ENCODE data around the gene ADH1B. TPM values are rescaled to one million over a fixed set of nuclear protein-coding genes. Genes with fewer than 3 reads are reported as not detected.
"Not testable (repeated sequence)": the region's sequence is repeated elsewhere in the genome, so short reads cannot be mapped to it uniquely, and the experiment has no call there.

Gene ADH1B
- polyA plus RNA-seq, 4 donors: 3.8 to 237 (median 58.6) TPM

- no peaks in the 10 kb centered on the region for H3K36me3 ChIP-seq (ENCODE audit: control insufficient read depth in 3 of 3, insufficient read depth in 2 of 3, low read depth in 1 of 3, low read length in 3 of 3)
- DNase-seq (no peak), FAIRE-seq (no peak)
- H3K9me3 ChIP-seq (ENCODE audit: control insufficient read depth in 2 of 2, insufficient read depth in 1 of 2, low read depth in 1 of 2, low read length in 1 of 2): peaks cover 0 to 13% of the 10 kb centered on the region in 2 donors
- no peak overlapping the region for H3K4me3 ChIP-seq (ENCODE audit: low read depth in 1 of 3, low read length in 3 of 3)
- H3K27me3 ChIP-seq (ENCODE audit: control insufficient read depth in 3 of 3, insufficient read depth in 3 of 3, low read length in 3 of 3): no peaks in the 10 kb centered on the region
- 17 to 49% (median 48%) methylated on average over 2 of the region's 2 CpGs for WGBS, 3 donors
- H3K4me1 ChIP-seq (ENCODE audit: control insufficient read depth in 3 of 3, insufficient read depth in 2 of 3, low read depth in 1 of 3, low read length in 2 of 3): peaks cover 0 to 7% (median 5%) of the 10 kb centered on the region in 3 donors
- H3K27ac ChIP-seq (ENCODE audit: low read depth in 1 of 3, low read length in 2 of 3): no peak overlapping the region
These were observed 36.7 kb upstream of the ADH1B start for GRCh38 chr4:99357948-99358347.

GRCh38 chr4:99356992-99357391, 35.8 kb upstream of the ADH1B start:
- Histone ChIP-seq H3K27me3 (ENCODE audit: control insufficient read depth in 3 of 3, insufficient read depth in 3 of 3, low read length in 3 of 3) (no peaks in the 10 kb centered on the region), H3K36me3 (ENCODE audit: control insufficient read depth in 3 of 3, insufficient read depth in 2 of 3, low read depth in 1 of 3, low read length in 3 of 3) (no peaks in the 10 kb centered on the region), H3K4me3 (ENCODE audit: low read depth in 1 of 3, low read length in 3 of 3) (no peak overlapping the region), H3K27ac (ENCODE audit: low read depth in 1 of 3, low read length in 2 of 3) (no peak overlapping the region), H3K9me3 (ENCODE audit: control insufficient read depth in 2 of 2, insufficient read depth in 1 of 2, low read depth in 1 of 2, low read length in 1 of 2) (peaks cover 0 to 13% of the 10 kb centered on the region in 2 donors), H3K4me1 (ENCODE audit: control insufficient read depth in 3 of 3, insufficient read depth in 2 of 3, low read depth in 1 of 3, low read length in 2 of 3) (peaks cover 0 to 13% (median 5%) of the 10 kb centered on the region in 3 donors)
- FAIRE-seq (no peak), DNase-seq (no peak)
- 82 to 100% (median 92%) methylated on average over 1 of the region's 1 CpG for WGBS, 3 donors

- H3K4me1 ChIP-seq (ENCODE audit: control insufficient read depth in 3 of 3, insufficient read depth in 2 of 3, low read depth in 1 of 3, low read length in 2 of 3): peaks cover 0 to 13% (median 5%) of the 10 kb centered on the region in 3 donors
- whole genome bisulfite sequencing, 3 donors: 78 to 85% (median 80%) methylated on average over 9 to 10 of the region's 10 CpGs
- FAIRE-seq; DNase-seq; H3K4me3 ChIP-seq (ENCODE audit: low read depth in 1 of 3, low read length in 3 of 3); H3K27ac ChIP-seq (ENCODE audit: low read depth in 1 of 3, low read length in 2 of 3); H3K36me3 ChIP-seq (ENCODE audit: control insufficient read depth in 3 of 3, insufficient read depth in 2 of 3, low read depth in 1 of 3, low read length in 3 of 3); H3K27me3 ChIP-seq (ENCODE audit: control insufficient read depth in 3 of 3, insufficient read depth in 3 of 3, low read length in 3 of 3): not testable (repeated sequence)
- H3K9me3 ChIP-seq (ENCODE audit: control insufficient read depth in 2 of 2, insufficient read depth in 1 of 2, low read depth in 1 of 2, low read length in 1 of 2): peaks cover 0 to 13% of the 10 kb centered on the region in 2 donors
These were observed 34.9 kb upstream of the ADH1B start for GRCh38 chr4:99356149-99356548.

GRCh38 chr4:99352602-99353537, 31.7 kb upstream of the ADH1B start, which contains the start of gene ADH1C:
Gene ADH1C, minus strand, starts transcription at chr4:99352746. Its CDS starts 71 bp downstream, at chr4:99352675.
- Histone ChIP-seq H3K4me1 (ENCODE audit: control insufficient read depth in 3 of 3, insufficient read depth in 2 of 3, low read depth in 1 of 3, low read length in 2 of 3) (peaks cover 0 to 13% (median 5%) of the 10 kb centered on the region in 3 donors), H3K27me3 (ENCODE audit: control insufficient read depth in 3 of 3, insufficient read depth in 3 of 3, low read length in 3 of 3) (no peaks in the 10 kb centered on the region), H3K36me3 (ENCODE audit: control insufficient read depth in 3 of 3, insufficient read depth in 2 of 3, low read depth in 1 of 3, low read length in 3 of 3) (peaks cover 0 to 4% (median 0%) of the 10 kb centered on the region in 3 donors), H3K4me3 (ENCODE audit: low read depth in 1 of 3, low read length in 3 of 3) (peak within 1 kb of the TSS in 2 of 3 donors; percentile 30 to 33), H3K27ac (ENCODE audit: low read depth in 1 of 3, low read length in 2 of 3) (peak within 1 kb of the TSS; percentile 11 to 69 (median 48)), H3K9me3 (ENCODE audit: control insufficient read depth in 2 of 2, insufficient read depth in 1 of 2, low read depth in 1 of 2, low read length in 1 of 2) (peaks cover 0 to 5% of the 10 kb centered on the region in 2 donors)
- FAIRE-seq (no peak), DNase-seq (peak; percentile 69 to 79)
- 14 to 33% (median 28%) methylated on average over 10 of the region's 10 CpGs for WGBS, 3 donors

- peak overlapping the region in 2 of 3 donors; percentile 30 to 33 for H3K4me3 ChIP-seq (ENCODE audit: low read depth in 1 of 3, low read length in 3 of 3)
- peaks cover 0 to 8% (median 0%) of the 10 kb centered on the region in 3 donors for H3K36me3 ChIP-seq (ENCODE audit: control insufficient read depth in 3 of 3, insufficient read depth in 2 of 3, low read depth in 1 of 3, low read length in 3 of 3)
- no peak for FAIRE-seq
- no peak overlapping the region for H3K27ac ChIP-seq (ENCODE audit: low read depth in 1 of 3, low read length in 2 of 3)
- peak in 1 of 2 donors; percentile 29 for DNase-seq
- WGBS, 3 donors: 12 to 63% (median 29%) methylated on average over 2 of the region's 2 CpGs
- H3K27me3 ChIP-seq (ENCODE audit: control insufficient read depth in 3 of 3, insufficient read depth in 3 of 3, low read length in 3 of 3): no peaks in the 10 kb centered on the region
- H3K9me3 ChIP-seq (ENCODE audit: control insufficient read depth in 2 of 2, insufficient read depth in 1 of 2, low read depth in 1 of 2, low read length in 1 of 2): peaks cover 0 to 5% of the 10 kb centered on the region in 2 donors
- H3K4me1 ChIP-seq (ENCODE audit: control insufficient read depth in 3 of 3, insufficient read depth in 2 of 3, low read depth in 1 of 3, low read length in 2 of 3): peaks cover 0 to 13% (median 5%) of the 10 kb centered on the region in 3 donors
These were observed 30.3 kb upstream of the ADH1B start for GRCh38 chr4:99351487-99351886.

- FAIRE-seq: no peak
- H3K36me3 ChIP-seq (ENCODE audit: control insufficient read depth in 3 of 3, insufficient read depth in 2 of 3, low read depth in 1 of 3, low read length in 3 of 3): peaks cover 0 to 11% (median 0%) of the 10 kb centered on the region in 3 donors
- no peaks in the 10 kb centered on the region for H3K9me3 ChIP-seq (ENCODE audit: control insufficient read depth in 2 of 2, insufficient read depth in 1 of 2, low read depth in 1 of 2, low read length in 1 of 2)
- peaks cover 0 to 13% (median 5%) of the 10 kb centered on the region in 3 donors for H3K4me1 ChIP-seq (ENCODE audit: control insufficient read depth in 3 of 3, insufficient read depth in 2 of 3, low read depth in 1 of 3, low read length in 2 of 3)
- H3K4me3 ChIP-seq (ENCODE audit: low read depth in 1 of 3, low read length in 3 of 3): no peak overlapping the region
- no peaks in the 10 kb centered on the region for H3K27me3 ChIP-seq (ENCODE audit: control insufficient read depth in 3 of 3, insufficient read depth in 3 of 3, low read length in 3 of 3)
- no peak for DNase-seq
- no peak overlapping the region for H3K27ac ChIP-seq (ENCODE audit: low read depth in 1 of 3, low read length in 2 of 3)
These were observed 28.1 kb upstream of the ADH1B start for GRCh38 chr4:99349338-99349737.

GRCh38 chr4:99342624-99343023, 21.4 kb upstream of the ADH1B start:
- FAIRE-seq; DNase-seq; H3K4me3 ChIP-seq (ENCODE audit: low read depth in 1 of 3, low read length in 3 of 3); H3K27ac ChIP-seq (ENCODE audit: low read depth in 1 of 3, low read length in 2 of 3); H3K9me3 ChIP-seq (ENCODE audit: control insufficient read depth in 2 of 2, insufficient read depth in 1 of 2, low read depth in 1 of 2, low read length in 1 of 2); H3K27me3 ChIP-seq (ENCODE audit: control insufficient read depth in 3 of 3, insufficient read depth in 3 of 3, low read length in 3 of 3); H3K4me1 ChIP-seq (ENCODE audit: control insufficient read depth in 3 of 3, insufficient read depth in 2 of 3, low read depth in 1 of 3, low read length in 2 of 3): not testable (repeated sequence)
- WGBS, 3 donors: 70 to 87% (median 84%) methylated on average over 7 of the region's 7 CpGs
- peaks cover 0 to 13% (median 11%) of the 10 kb centered on the region in 3 donors for H3K36me3 ChIP-seq (ENCODE audit: control insufficient read depth in 3 of 3, insufficient read depth in 2 of 3, low read depth in 1 of 3, low read length in 3 of 3)

- no peak for DNase-seq
- Histone ChIP-seq H3K36me3 (ENCODE audit: control insufficient read depth in 3 of 3, insufficient read depth in 2 of 3, low read depth in 1 of 3, low read length in 3 of 3) (peaks cover 0 to 11% (median 9%) of the 10 kb centered on the region in 3 donors), H3K4me3 (ENCODE audit: low read depth in 1 of 3, low read length in 3 of 3) (no peak overlapping the region), H3K27ac (ENCODE audit: low read depth in 1 of 3, low read length in 2 of 3) (no peak overlapping the region), H3K9me3 (ENCODE audit: control insufficient read depth in 2 of 2, insufficient read depth in 1 of 2, low read depth in 1 of 2, low read length in 1 of 2) (no peaks in the 10 kb centered on the region), H3K4me1 (ENCODE audit: control insufficient read depth in 3 of 3, insufficient read depth in 2 of 3, low read depth in 1 of 3, low read length in 2 of 3) (no peaks in the 10 kb centered on the region), H3K27me3 (ENCODE audit: control insufficient read depth in 3 of 3, insufficient read depth in 3 of 3, low read length in 3 of 3) (no peaks in the 10 kb centered on the region)
- no peak for FAIRE-seq
- 65 to 79% (median 72%) methylated on average over 1 of the region's 1 CpG for WGBS, 3 donors
These were observed 20.2 kb upstream of the ADH1B start for GRCh38 chr4:99341426-99341825.

Data from small intestine (tissue), 7 donors.